HCT116 (cell line): ENCODE measurements around the gene GPR26. TPM values are rescaled to one million over a fixed set of nuclear protein-coding genes. Genes with fewer than 3 reads are reported as not detected.

Experiments used
- ATAC-seq: fragments of 200-7000 bp; cut with Tn5 transposase; 2 replicates; pipeline ENCODE4 v1.9.1; 2020; ENCODE audit warnings: mild to moderate bottlenecking, moderate library complexity
- BruUV-seq: library from RNA; stranded (reverse); fragments of 400-500 nt; replicated peaks from 2 replicates; lab custom pipeline; 2021; lab: Mats Ljungman, UMichigan
- CTCF ChIA-PET: fragments of 300-600 bp; sonication (Branson Sonifier 250); formaldehyde crosslinking; loops from one replicate; lab custom pipeline; 2021; ENCODE audit warnings: antibody characterized with exemption; lab: Charles Lee
- POLR2A ChIA-PET: fragments of 300-600, 350-600 bp; sonication (Branson Sonifier 250); formaldehyde crosslinking; loops from one replicate; lab custom pipeline; 2021; ENCODE audit warnings: antibody characterized with exemption; lab: Charles Lee
- RAD21 ChIA-PET, 2 experiments: fragments of 300-600 bp; sonication (Branson Sonifier 250); formaldehyde crosslinking; loops; one replicate each; lab custom pipeline; 2023; ENCODE audit warnings: low total read pairs in 2 of 2; ENCODE audit not compliant: uncharacterized antibody in 2 of 2, unreplicated experiment in 2 of 2, low non-redundant PET in 1 of 2; lab: Charles Lee
- DNase-seq: peaks from one replicate; pipeline ENCODE4 v3.0.0-alpha.2; 2010; ENCODE audit warnings: low read depth, low spot score
- H2AFZ ChIP-seq: fragments of 200-600 bp; shearing (Covaris generic), sonication (generic); 2 replicates; pipeline ENCODE4 v1.6.1; 2017; ENCODE audit warnings: low read depth, mixed run types, mixed read lengths, antibody characterized with exemption, low read length; ENCODE audit not compliant: poor library complexity, severe bottlenecking
- H3K27ac ChIP-seq: 2 replicates; pipeline ENCODE4 v1.5.1; 2012; ENCODE audit warnings: low read depth, low read length
- H3K27me3 ChIP-seq: fragments of 200-600 bp; sonication (generic); 2 replicates; pipeline ENCODE4 v1.6.1; 2016; ENCODE audit warnings: mixed run types, low read length, mixed read lengths; ENCODE audit not compliant: insufficient read depth
- H3K36me3 ChIP-seq, 2 experiments: fragments of 200-500 bp in 1 of 2; fragments of 200-600 bp in 1 of 2; sonication (Bioruptor generic) in 1 of 2; sonication (generic) in 1 of 2; 2 replicates each; pipeline versions ENCODE4 v1.5.1 to v1.6.1; 2014 to 2016; ENCODE audit warnings: low read length in 2 of 2, inconsistent platforms in 1 of 2, mixed read lengths in 1 of 2, mixed run types in 1 of 2; ENCODE audit not compliant: insufficient read depth in 2 of 2, control insufficient read depth in 1 of 2
- H3K4me1 ChIP-seq, 2 experiments: fragments of 200-600 bp in 1 of 2; sonication (generic) in 1 of 2; 2 replicates each; pipeline versions ENCODE4 v1.5.1 to v1.6.1; 2012 to 2017; ENCODE audit warnings: low read length in 2 of 2, inconsistent platforms in 1 of 2, mild to moderate bottlenecking in 1 of 2, mixed read lengths in 1 of 2, mixed run types in 1 of 2, moderate library complexity in 1 of 2; ENCODE audit not compliant: insufficient read depth in 2 of 2, control insufficient read depth in 1 of 2
- H3K4me2 ChIP-seq: fragments of 200-600 bp; sonication (generic); 2 replicates; pipeline ENCODE4 v1.6.1; 2017; ENCODE audit warnings: mixed run types, low read length, mixed read lengths
- H3K4me3 ChIP-seq, 2 experiments: fragments of 200-600 bp in 1 of 2; sonication (generic) in 1 of 2; replicated peaks in 1 of 2; 2 replicates each; pipeline ENCODE4 v1.5.1; 2011 to 2016; ENCODE audit warnings: low read length in 2 of 2, control low read depth in 1 of 2, low read depth in 1 of 2, mild to moderate bottlenecking in 1 of 2, mixed read lengths in 1 of 2, mixed run types in 1 of 2
- H3K79me2 ChIP-seq: fragments of 200-600 bp; sonication (generic); 2 replicates; pipeline ENCODE4 v1.6.1; 2017; ENCODE audit warnings: mild to moderate bottlenecking, mixed run types, low read length, moderate library complexity, mixed read lengths; ENCODE audit not compliant: insufficient read depth
- H3K9ac ChIP-seq: fragments of 200-600 bp; sonication (generic); 2 replicates; pipeline ENCODE4 v1.6.1; 2016; ENCODE audit warnings: low read length, mixed read lengths
- H3K9me2 ChIP-seq: fragments of 200-600 bp; sonication (generic), shearing (Covaris generic); 2 replicates; pipeline ENCODE4 v1.6.1; 2017; ENCODE audit warnings: mixed run types, mild to moderate bottlenecking, moderate library complexity; ENCODE audit not compliant: insufficient read depth
- H3K9me3 ChIP-seq, 2 experiments: fragments of 200-500 bp in 1 of 2; fragments of 200-600 bp in 1 of 2; sonication (Bioruptor generic) in 1 of 2; sonication (generic) in 1 of 2; 2 replicates each; pipeline ENCODE4 v1.6.1; 2014 to 2017; ENCODE audit warnings: low read length in 2 of 2, mixed read lengths in 2 of 2, inconsistent platforms in 1 of 2, low read depth in 1 of 2, mild to moderate bottlenecking in 1 of 2, mixed run types in 1 of 2, moderate library complexity in 1 of 2; ENCODE audit not compliant: control insufficient read depth in 1 of 2, insufficient read depth in 1 of 2
- H4K20me1 ChIP-seq: fragments of 200-600 bp; sonication (generic), shearing (Covaris generic); 2 replicates; pipeline ENCODE4 v1.6.1; 2017; ENCODE audit warnings: mixed run types, mild to moderate bottlenecking, moderate library complexity; ENCODE audit not compliant: insufficient read depth
- ATF3 ChIP-seq: IDR thresholded peaks from 2 replicates; pipeline ENCODE4 v1.6.1; 2012
- CEBPB ChIP-seq: IDR thresholded peaks from 2 replicates; pipeline ENCODE4 v1.6.1; 2012; ENCODE audit warnings: low read depth
- EGR1 ChIP-seq: IDR thresholded peaks from 2 replicates; pipeline ENCODE4 v1.6.1; 2012; ENCODE audit warnings: low read depth
- ELF1 ChIP-seq: IDR thresholded peaks from 2 replicates; pipeline ENCODE4 v1.6.1; 2012; ENCODE audit warnings: low read depth, borderline replicate concordance
- SP1 ChIP-seq: IDR thresholded peaks from 2 replicates; pipeline ENCODE4 v1.6.1; 2012; ENCODE audit warnings: low read depth
- YY1 ChIP-seq: IDR thresholded peaks from 2 replicates; pipeline ENCODE4 v1.6.1; 2011; ENCODE audit warnings: low read length, low read depth, moderate library complexity, mild to moderate bottlenecking; ENCODE audit not compliant: insufficient replicate concordance; ENCODE audit errors: extremely low read depth
- ZBTB33 ChIP-seq: IDR thresholded peaks from 2 replicates; pipeline ENCODE4 v1.6.1; 2011; ENCODE audit warnings: mild to moderate bottlenecking, low read length, moderate library complexity; ENCODE audit not compliant: insufficient replicate concordance; ENCODE audit errors: extremely low read depth
- ZFX ChIP-seq: fragments of 450-650 bp; IDR thresholded peaks from 2 replicates; pipeline ENCODE4 v1.6.1; 2017
- intact Hi-C: fragments of 100-400 bp; cut with micrococcal nuclease; formaldehyde crosslinking; loops from 2 replicates; pipeline ENCODE4 v1.10.0; 2022
- total RNA-seq: library from RNA; stranded (reverse); gene quantifications from one replicate; pipeline ENCODE4 v1.2.1, GENCODE V29; 2021; ENCODE audit not compliant: unreplicated experiment

The GPR26 gene
- total RNA-seq, 1 experiment from 2014 or later = not detected

GRCh38 chr10:123683865-123684264, 17.7 kb downstream of the GPR26 start (continued):
- TF ChIP-seq YY1 (no peak), ZBTB33 (no peak), SP1 (no peak), ZFX (no peak), CEBPB (no peak)

GRCh38 chr10:123685260-123685659, 19.1 kb downstream of the GPR26 start:
- intact Hi-C loops = no loop called here
- Histone ChIP-seq H4K20me1 (no peaks in the 10 kb centered on the region), H3K4me1 (no peaks in the 10 kb centered on the region), H3K36me3 (no peaks in the 10 kb centered on the region), H3K9ac (no peak overlapping the region), H3K4me2 (no peak overlapping the region), H3K27me3 (peaks cover 91% of the 10 kb centered on the region), H2AFZ (no peak overlapping the region), H3K27ac (no peak overlapping the region), H3K79me2 (no peaks in the 10 kb centered on the region), H3K9me2 (no peaks in the 10 kb centered on the region), H3K4me3 (no peak overlapping the region), H3K9me3 (no peaks in the 10 kb centered on the region)
- DNase-seq = no peak
- RAD21 ChIA-PET = no interaction called here
- no peak for ATAC-seq
- TF ChIP-seq ELF1 (no peak), ATF3 (no peak), EGR1 (no peak)
- BruUV-seq = no TSS peak
- CTCF ChIA-PET = no interaction called here
- POLR2A ChIA-PET = no interaction called here
